Left lobe of liver (tissue), 1 donor: ENCODE data around the gene OR5B12. TPM values are rescaled to one million over a fixed set of nuclear protein-coding genes. Genes with fewer than 3 reads are reported as not detected.

Experiments used
- total RNA-seq: library from RNA; stranded (reverse); gene quantifications from one replicate; pipeline ENCODE4 v1.2.1, GENCODE V29; 2021
- donor health status: DM: no; HTN: yes; CAD: no.

OR5B12 gene
- total RNA-seq, 1 donor from 2014 or later: not detected

Other genes with a start within 250 kb of the OR5B12 start
- not detected for gene OR1S2, start 238.1 kb downstream of the OR5B12 start, total RNA-seq
- not detected for gene OR1S1, start 229.5 kb downstream of the OR5B12 start, total RNA-seq
- not detected for gene OR10Q1, start 213.3 kb downstream of the OR5B12 start, total RNA-seq
- gene OR10W1, start 174.0 kb downstream of the OR5B12 start, total RNA-seq: not detected
- gene OR5B17, start 83.2 kb downstream of the OR5B12 start, total RNA-seq: not detected
- not detected for gene OR5B3, start 35.4 kb downstream of the OR5B12 start, total RNA-seq
- gene OR5B2, start 14.1 kb downstream of the OR5B12 start, total RNA-seq: not detected
- gene OR5B21, start 65.9 kb upstream of the OR5B12 start, total RNA-seq: not detected
- 3.4 TPM for gene LPXN, start 133.6 kb upstream of the OR5B12 start, total RNA-seq
- gene ZFP91, start 136.8 kb upstream of the OR5B12 start, total RNA-seq: 19.3 TPM
- 0.50 TPM for gene CNTF, start 180.4 kb upstream of the OR5B12 start, total RNA-seq